Endothelial cell of umbilical vein (primary cell): ENCODE data around the gene TARBP2. TPM values are rescaled to one million over a fixed set of nuclear protein-coding genes. Genes with fewer than 3 reads are reported as not detected.

Experiments used
- BruUV-seq: library from RNA; stranded (reverse); fragments of 400-500 nt; replicated peaks from 2 replicates; lab custom pipeline; 2021; lab: Mats Ljungman, UMichigan
- CTCF ChIA-PET: fragments of 300-600, 350-600 bp; sonication (Branson Sonifier 250); formaldehyde crosslinking; loops from one replicate; lab custom pipeline; 2021; ENCODE audit warnings: antibody characterized with exemption, inconsistent platforms; lab: Charles Lee
- POLR2A ChIA-PET: fragments of 300-600, 350-600 bp; sonication (Branson Sonifier 250); formaldehyde crosslinking; loops from one replicate; lab custom pipeline; 2021; ENCODE audit warnings: antibody characterized with exemption, inconsistent platforms; lab: Charles Lee
- DNase-seq: peaks from one replicate; pipeline ENCODE4 v3.0.0-alpha.2; 2011; ENCODE audit warnings: low read depth, low spot score
- FAIRE-seq: peaks from 2 replicates; lab custom pipeline; 2011; peaks lifted over from hg19 to GRCh38; lab: Jason Lieb, UNC
- H2AFZ ChIP-seq: 2 replicates; pipeline ENCODE4 v1.6.0; 2012; ENCODE audit warnings: low read depth, low read length, control low read depth, inconsistent platforms
- H3K27ac ChIP-seq: 2 replicates; pipeline ENCODE4 v1.5.1; 2011; ENCODE audit warnings: low read depth, mild to moderate bottlenecking, control low read depth, low read length, moderate library complexity; ENCODE audit not compliant: insufficient read depth
- H3K27me3 ChIP-seq, 2 experiments: 2 replicates each; pipeline versions ENCODE4 v1.6.0 to v1.6.1; 2011; ENCODE audit warnings: low read length in 2 of 2, mixed read lengths in 1 of 2; ENCODE audit not compliant: control insufficient read depth in 2 of 2, insufficient read depth in 2 of 2
- H3K36me3 ChIP-seq, 2 experiments: 2 replicates in 1 of 2; 3 replicates in 1 of 2; pipeline ENCODE4 v1.5.1; 2011; ENCODE audit warnings: low read length in 2 of 2, mild to moderate bottlenecking in 1 of 2, moderate library complexity in 1 of 2; ENCODE audit not compliant: control insufficient read depth in 2 of 2, insufficient read depth in 2 of 2; ENCODE audit errors: extremely low read depth in 1 of 2
- H3K4me1 ChIP-seq: 3 replicates; pipeline ENCODE4 v1.5.1; 2011; ENCODE audit warnings: mild to moderate bottlenecking, low read length; ENCODE audit not compliant: control insufficient read depth, insufficient read depth; ENCODE audit errors: extremely low read depth
- H3K4me2 ChIP-seq: 2 replicates; pipeline ENCODE4 v1.6.1; 2011; ENCODE audit warnings: low read length, control low read depth, mixed read lengths; ENCODE audit not compliant: insufficient read depth
- H3K4me3 ChIP-seq, 3 experiments: fragments of 200-600 bp in 1 of 3; sonication (generic), shearing (Covaris generic) in 1 of 3; replicated peaks in 1 of 3; 2 replicates each; pipeline ENCODE4 v1.5.1; 2011 to 2016; ENCODE audit warnings: control low read depth in 3 of 3, low read length in 3 of 3, mild to moderate bottlenecking in 2 of 3, inconsistent platforms in 1 of 3, low read depth in 1 of 3, moderate library complexity in 1 of 3; ENCODE audit not compliant: insufficient read depth in 1 of 3
- H3K79me2 ChIP-seq: 2 replicates; pipeline ENCODE4 v1.6.0; 2012; ENCODE audit warnings: low read length, inconsistent platforms; ENCODE audit not compliant: control insufficient read depth, insufficient read depth
- H3K9ac ChIP-seq: replicated peaks from 2 replicates; pipeline ENCODE3; 2011; ENCODE audit warnings: low read length, control low read depth; ENCODE audit not compliant: insufficient read depth; ENCODE audit errors: extremely low read depth
- H3K9me1 ChIP-seq: replicated peaks from 3 replicates; pipeline ENCODE4 v1.6.0; 2011; ENCODE audit warnings: mild to moderate bottlenecking, low read length; ENCODE audit not compliant: control insufficient read depth, insufficient read depth; ENCODE audit errors: extremely low read depth
- H3K9me3 ChIP-seq: replicated peaks from 2 replicates; pipeline ENCODE4 v1.5.1; 2012; ENCODE audit warnings: low read length, inconsistent platforms; ENCODE audit not compliant: control insufficient read depth, insufficient read depth
- H4K20me1 ChIP-seq: replicated peaks from 2 replicates; pipeline ENCODE3; 2011; ENCODE audit warnings: mild to moderate bottlenecking, low read length; ENCODE audit not compliant: control insufficient read depth, insufficient read depth; ENCODE audit errors: extremely low read depth
- EZH2 ChIP-seq: IDR thresholded peaks from 2 replicates; pipeline ENCODE4 v1.6.1; 2012; ENCODE audit warnings: borderline replicate concordance, low read depth, mild to moderate bottlenecking, moderate library complexity, low read length, inconsistent platforms; ENCODE audit not compliant: severe bottlenecking
- FOS ChIP-seq: IDR thresholded peaks from 2 replicates; pipeline ENCODE4 v1.6.1; 2011; ENCODE audit warnings: mild to moderate bottlenecking, low read length, moderate library complexity, borderline replicate concordance; ENCODE audit not compliant: insufficient read depth
- GATA2 ChIP-seq: IDR thresholded peaks from 2 replicates; pipeline ENCODE4 v1.7.0; 2011; ENCODE audit warnings: low read depth, mild to moderate bottlenecking, moderate library complexity, mixed read lengths, low read length; ENCODE audit not compliant: insufficient read length, insufficient read depth
- JUN ChIP-seq: IDR thresholded peaks from 2 replicates; pipeline ENCODE4 v1.6.1; 2011; ENCODE audit warnings: borderline replicate concordance, low read depth; ENCODE audit not compliant: insufficient read length, insufficient read depth
- MYC ChIP-seq: IDR thresholded peaks from one replicate; pipeline ENCODE4 v1.6.1; 2011; ENCODE audit warnings: mild to moderate bottlenecking, low read depth, low read length
- POLR2A ChIP-seq: IDR thresholded peaks from 2 replicates; pipeline ENCODE4 v1.6.1; 2012; ENCODE audit warnings: low read depth, mild to moderate bottlenecking, control low read depth, low read length
- POLR2AphosphoS5 ChIP-seq: IDR thresholded peaks from 2 replicates; pipeline ENCODE4 v1.6.1; 2012; ENCODE audit warnings: low read depth, mild to moderate bottlenecking, control low read depth, low read length, moderate library complexity; ENCODE audit not compliant: insufficient read depth
- dilution Hi-C: fragments of 300-500 bp; cut with MboI; formaldehyde crosslinking; loops from one replicate; pipeline ENCODE4 v1.15.0; 2019; ENCODE audit warnings: low sequenced_read_pairs; ENCODE audit not compliant: extremely low pct_ligation_motif_present
- intact Hi-C: fragments of 100-400 bp; cut with micrococcal nuclease; formaldehyde crosslinking; loops from one replicate; pipeline ENCODE4 v1.10.0; 2022
- polyA plus RNA-seq, 4 experiments: library from polyadenylated mRNA; depleted of rRNA in 3 of 4; stranded (reverse) in 3 of 4; unstranded in 1 of 4; fragments of >200 nt; gene quantifications; 2 replicates each; pipeline versions ENCODE4 v1.2.1 to v1.2.3, GENCODE V29; 2011 to 2012; ENCODE audit warnings: missing spikeins in 1 of 4
- small RNA-seq: library from RNA; depleted of rRNA; stranded (forward); fragments of <200 nt; gene quantifications from one replicate; pipeline ENCODE3, GENCODE V24; 2012; ENCODE audit warnings: low replicate concordance, low read depth; ENCODE audit not compliant: insufficient read depth, insufficient read length
- total RNA-seq: library from RNA; stranded (reverse); gene quantifications from 2 replicates; pipeline ENCODE4 v1.2.3, GENCODE V29; 2021
- TF ChIP-seq, protein P1 (sequence below): IDR thresholded peaks from 2 replicates; pipeline ENCODE4 v1.6.1; 2011; ENCODE audit not compliant: insufficient read depth, insufficient read length
- TF ChIP-seq, protein P2 (sequence below), 2 donors: IDR thresholded peaks; 1 replicate in 1 of 2; 2 replicates in 1 of 2; pipeline ENCODE4 v1.5.1; 2011; ENCODE audit warnings: low read length in 2 of 2, mild to moderate bottlenecking in 2 of 2, moderate library complexity in 2 of 2, control low read depth in 1 of 2, inconsistent platforms in 1 of 2, low read depth in 1 of 2; ENCODE audit not compliant: insufficient read depth in 1 of 2; ENCODE audit errors: extremely low read depth in 1 of 2

TARBP2 gene
- total and polyA plus RNA-seq, 2 donors (not counting 3 experiments of a cell fraction or from before 2014, with no cell fraction given) = 57.2 to 82.8 TPM

DNA sequence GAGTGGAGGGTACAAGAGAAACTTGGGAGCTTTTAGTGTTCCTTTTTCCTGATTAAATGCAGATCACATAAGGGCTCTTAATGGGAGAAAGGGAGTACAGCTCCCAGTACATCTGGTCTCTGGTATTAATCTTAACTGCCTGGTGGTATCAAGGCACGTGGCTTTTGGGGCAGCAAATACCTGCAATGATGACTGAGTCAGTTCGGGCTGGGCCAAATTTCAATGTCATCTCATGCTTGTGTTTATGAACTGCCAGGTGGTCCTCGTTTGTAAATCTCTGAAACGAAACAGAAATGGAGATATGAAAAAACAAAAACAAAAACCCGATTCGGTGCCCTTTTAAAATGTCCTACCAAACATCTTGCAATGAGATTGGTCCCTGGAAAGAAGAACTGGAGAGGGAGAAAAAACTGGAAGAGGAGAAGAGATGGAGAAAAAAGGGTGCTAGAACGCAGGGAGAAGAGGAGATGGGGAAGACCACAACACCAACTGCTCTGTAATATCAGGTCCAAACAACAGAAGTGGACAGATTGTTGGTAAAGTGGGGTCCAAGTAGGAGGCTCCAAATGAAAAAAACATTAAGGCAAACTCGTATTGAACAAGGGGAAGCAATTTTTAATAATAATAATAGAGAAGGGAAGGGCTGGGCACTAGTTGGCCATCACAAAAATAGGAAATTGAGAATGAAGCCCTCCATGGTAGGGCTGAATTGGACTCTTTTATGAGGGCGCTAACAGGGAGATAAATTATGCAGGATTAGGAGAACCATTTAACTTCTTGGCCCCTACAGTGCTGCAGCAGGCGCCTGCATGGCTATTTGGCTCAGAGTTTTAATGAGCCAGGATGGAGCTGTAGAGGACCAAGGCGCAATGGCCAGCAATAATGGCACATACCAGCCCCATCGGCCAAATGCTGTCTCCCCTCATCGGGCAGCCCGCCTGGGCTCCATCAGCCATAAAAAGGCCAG, 51.6 kb downstream of the TARBP2 start:
- Histone ChIP-seq H3K27ac (no peak overlapping the region), H3K9me1 (no peaks in the 10 kb centered on the region), H4K20me1 (no peaks in the 10 kb centered on the region), H3K4me2 (no peak overlapping the region), H2AFZ (no peak overlapping the region), H3K9me3 (no peaks in the 10 kb centered on the region), H3K79me2 (peaks cover 4% of the 10 kb centered on the region), H3K36me3 (peaks cover 12% of the 10 kb centered on the region in 2 experiments), H3K27me3 (no peaks in the 10 kb centered on the region), H3K4me3 (no peak overlapping the region), H3K9ac (no peak overlapping the region), H3K4me1 (no peaks in the 10 kb centered on the region)
- DNase-seq (no peak), FAIRE-seq (no peak)
- intact Hi-C loops = no loop called here
- ChIA-PET CTCF (interaction anchor here (0.6 to 3.0 kb wide), 4 partner anchors 9 to 639 kb away, joined by 3 to 12 read pairs (median 7); partner anchors contain the start of gene ATP5MC2), POLR2A (no interaction called here)
- dilution Hi-C loops = no loop called here
- BruUV-seq = no TSS peak
- TF ChIP-seq, protein P1, sequence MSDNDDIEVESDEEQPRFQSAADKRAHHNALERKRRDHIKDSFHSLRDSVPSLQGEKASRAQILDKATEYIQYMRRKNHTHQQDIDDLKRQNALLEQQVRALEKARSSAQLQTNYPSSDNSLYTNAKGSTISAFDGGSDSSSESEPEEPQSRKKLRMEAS = no peak
- TF ChIP-seq MYC (no peak), EZH2 (no peak), GATA2 (no peak), JUN (no peak), POLR2A (no peak), FOS (no peak), POLR2AphosphoS5 (no peak)
- TF ChIP-seq, protein P2, sequence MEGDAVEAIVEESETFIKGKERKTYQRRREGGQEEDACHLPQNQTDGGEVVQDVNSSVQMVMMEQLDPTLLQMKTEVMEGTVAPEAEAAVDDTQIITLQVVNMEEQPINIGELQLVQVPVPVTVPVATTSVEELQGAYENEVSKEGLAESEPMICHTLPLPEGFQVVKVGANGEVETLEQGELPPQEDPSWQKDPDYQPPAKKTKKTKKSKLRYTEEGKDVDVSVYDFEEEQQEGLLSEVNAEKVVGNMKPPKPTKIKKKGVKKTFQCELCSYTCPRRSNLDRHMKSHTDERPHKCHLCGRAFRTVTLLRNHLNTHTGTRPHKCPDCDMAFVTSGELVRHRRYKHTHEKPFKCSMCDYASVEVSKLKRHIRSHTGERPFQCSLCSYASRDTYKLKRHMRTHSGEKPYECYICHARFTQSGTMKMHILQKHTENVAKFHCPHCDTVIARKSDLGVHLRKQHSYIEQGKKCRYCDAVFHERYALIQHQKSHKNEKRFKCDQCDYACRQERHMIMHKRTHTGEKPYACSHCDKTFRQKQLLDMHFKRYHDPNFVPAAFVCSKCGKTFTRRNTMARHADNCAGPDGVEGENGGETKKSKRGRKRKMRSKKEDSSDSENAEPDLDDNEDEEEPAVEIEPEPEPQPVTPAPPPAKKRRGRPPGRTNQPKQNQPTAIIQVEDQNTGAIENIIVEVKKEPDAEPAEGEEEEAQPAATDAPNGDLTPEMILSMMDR (IDR thresholded peaks at IDR 0.05; ENCODE audit: extremely low read depth in 1 of 2, insufficient read depth in 1 of 2, low read depth in 1 of 2, low read length in 2 of 2) = no peak

Small RNA genes within 50 kb of the gene (small RNA-seq; reads per million reads assigned to genes)
- not detected for gene AC023509.3

Other genes with a start within 250 kb of the TARBP2 start
- gene ESPL1, start 233.0 kb upstream of the TARBP2 start, total RNA-seq = 39.3 and 42.7 TPM in 2 replicates
- 16.2 and 18.8 TPM in 2 replicates for gene ESPL1, start 233.0 kb upstream of the TARBP2 start, polyA plus RNA-seq
- gene PFDN5, start 205.7 kb upstream of the TARBP2 start, total RNA-seq = 286 and 301 TPM in 2 replicates
- 665 and 745 TPM in 2 replicates for gene PFDN5, start 205.7 kb upstream of the TARBP2 start, polyA plus RNA-seq
- gene MYG1, start 201.6 kb upstream of the TARBP2 start, total RNA-seq = 61.1 and 65.8 TPM in 2 replicates
- gene MYG1, start 201.6 kb upstream of the TARBP2 start, polyA plus RNA-seq = 65.5 and 65.9 TPM in 2 replicates
- gene AAAS, start 179.7 kb upstream of the TARBP2 start, total RNA-seq = 57.8 and 60.0 TPM in 2 replicates
- 83.1 and 86.0 TPM in 2 replicates for gene AAAS, start 179.7 kb upstream of the TARBP2 start, polyA plus RNA-seq
- gene SP7, start 164.9 kb upstream of the TARBP2 start, total RNA-seq = not detected in 2 replicates
- gene SP7, start 164.9 kb upstream of the TARBP2 start, polyA plus RNA-seq = not detected in 2 replicates
- gene SP1, start 121.1 kb upstream of the TARBP2 start, total RNA-seq = 56.3 and 57.7 TPM in 2 replicates
- gene SP1, start 121.1 kb upstream of the TARBP2 start, polyA plus RNA-seq = 33.2 and 34.8 TPM in 2 replicates
- gene AMHR2, start 77.4 kb upstream of the TARBP2 start, total RNA-seq = not detected in 2 replicates
- gene AMHR2, start 77.4 kb upstream of the TARBP2 start, polyA plus RNA-seq = not detected in 2 replicates
- 123 and 139 TPM in 2 replicates for gene PRR13, start 59.5 kb upstream of the TARBP2 start, total RNA-seq
- 60.6 and 68.9 TPM in 2 replicates for gene PRR13, start 59.5 kb upstream of the TARBP2 start, polyA plus RNA-seq
- gene PCBP2, start 49.2 kb upstream of the TARBP2 start, total RNA-seq = 948 and 995 TPM in 2 replicates
- gene PCBP2, start 49.2 kb upstream of the TARBP2 start, polyA plus RNA-seq = 431 and 526 TPM in 2 replicates
- gene MAP3K12, start 1.8 kb upstream of the TARBP2 start, total RNA-seq = 29.3 and 33.3 TPM in 2 replicates
- gene MAP3K12, start 1.8 kb upstream of the TARBP2 start, polyA plus RNA-seq = 66.2 and 69.2 TPM in 2 replicates
- not detected in 2 replicates for gene NPFF, start 6.2 kb downstream of the TARBP2 start, total RNA-seq
- 0.30 TPM in 1 of 2 replicates, not detected in the other for gene NPFF, start 6.2 kb downstream of the TARBP2 start, polyA plus RNA-seq
- 56.9 and 68.5 TPM in 2 replicates for gene ATF7, start 125.1 kb downstream of the TARBP2 start, total RNA-seq
- gene ATF7, start 125.1 kb downstream of the TARBP2 start, polyA plus RNA-seq = 31.4 and 36.0 TPM in 2 replicates
- gene ATP5MC2, start 174.8 kb downstream of the TARBP2 start, total RNA-seq = 375 and 402 TPM in 2 replicates
- gene ATP5MC2, start 174.8 kb downstream of the TARBP2 start, polyA plus RNA-seq = 820 and 971 TPM in 2 replicates
- 61.8 and 70.9 TPM in 2 replicates for gene CALCOCO1, start 226.2 kb downstream of the TARBP2 start, total RNA-seq
- gene CALCOCO1, start 226.2 kb downstream of the TARBP2 start, polyA plus RNA-seq = 135 and 146 TPM in 2 replicates